MM.1S (cell line): ENCODE results near the gene ERF.

ENCODE experiments used
- CTCF ChIP-seq: fragments of 300-600 bp; sonication (generic); IDR thresholded peaks from 2 replicates; pipeline ENCODE4 v1.5.1; 2016; ENCODE audit warnings: antibody characterized with exemption, low read length, mixed read lengths
- EZH2 ChIP-seq: fragments of 300-600 bp; sonication (generic); optimal IDR thresholded peaks from 2 replicates; pipeline ENCODE3; 2017; ENCODE audit warnings: low read depth, mild to moderate bottlenecking, antibody characterized with exemption, low read length, mixed read lengths
- EZH2phosphoT487 ChIP-seq: fragments of 300-600 bp; sonication (generic); IDR thresholded peaks from 2 replicates; pipeline ENCODE4 v1.6.1; 2018; ENCODE audit warnings: antibody characterized with exemption, low read length

DNA sequence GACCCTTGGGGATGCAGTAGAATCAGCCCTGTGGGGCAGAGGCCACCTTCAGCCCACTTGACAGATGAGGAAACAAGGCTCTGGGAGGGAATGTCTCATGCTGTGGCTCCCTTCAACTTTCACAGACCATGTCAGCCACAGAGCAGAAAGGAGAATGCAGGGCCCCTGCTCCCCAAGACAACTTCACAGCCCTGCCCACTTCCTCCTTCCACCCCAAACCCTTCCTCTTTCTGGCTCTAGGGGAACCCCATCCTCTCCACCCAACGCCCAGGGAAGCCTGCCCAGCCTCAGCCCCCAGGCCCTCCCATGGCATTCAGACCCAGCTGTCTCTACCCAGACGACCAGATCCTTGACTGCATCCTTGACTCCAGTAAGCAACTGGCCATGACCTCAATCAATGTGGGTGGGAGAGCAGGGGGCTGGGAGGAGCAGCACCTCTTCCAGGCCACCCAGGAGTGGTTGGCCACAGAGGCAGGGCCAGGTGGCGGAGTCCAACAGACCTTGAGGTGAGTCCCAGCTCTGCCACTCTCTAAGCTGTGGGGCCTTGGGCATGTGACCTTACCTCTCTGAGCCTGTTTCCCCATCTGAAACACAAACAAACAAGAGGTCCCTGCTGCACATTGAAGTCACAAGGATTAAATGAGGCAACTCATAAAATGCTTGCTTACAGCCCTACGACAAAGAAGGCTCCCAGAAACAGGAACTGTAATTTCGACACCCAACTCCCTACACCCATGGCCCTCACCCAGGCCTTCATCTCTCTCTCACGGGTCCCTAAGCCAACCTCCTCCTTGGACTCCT, 53.2 kb downstream of the ERF start:
- TF ChIP-seq CTCF (no peak), EZH2 (no peak), EZH2phosphoT487 (no peak)
